NOMO-1 (cell line): Measurements from ENCODE around the gene RAB3GAP1.

Source experiments
- DNase-seq, 2 experiments: peaks; one replicate each; lab custom pipeline; 2025; ENCODE audit not compliant: unreplicated experiment in 2 of 2; lab: John Stamatoyannopoulos, UW

RAB3GAP1 gene

DNA sequence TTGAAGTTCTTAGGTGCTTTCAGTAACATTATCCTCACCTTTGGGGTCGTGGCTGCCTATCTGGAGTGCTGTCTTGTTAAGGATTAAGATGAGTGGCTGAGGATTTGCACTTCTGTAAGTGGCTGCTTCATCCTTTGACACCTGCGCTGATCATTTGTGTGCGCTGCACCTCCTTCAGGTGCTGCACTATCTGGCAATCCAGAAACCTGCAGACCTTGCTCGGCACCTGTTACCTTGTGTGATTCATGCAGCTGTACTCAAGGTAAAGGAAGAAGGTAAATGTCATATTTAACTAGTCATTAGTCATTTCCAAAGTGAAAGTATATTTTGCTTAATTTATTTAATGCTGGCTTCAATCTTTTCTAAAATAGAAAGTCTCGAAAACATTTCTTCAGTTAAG, 110.3 kb downstream of the RAB3GAP1 start:
- no peak for DNase-seq

DNA sequence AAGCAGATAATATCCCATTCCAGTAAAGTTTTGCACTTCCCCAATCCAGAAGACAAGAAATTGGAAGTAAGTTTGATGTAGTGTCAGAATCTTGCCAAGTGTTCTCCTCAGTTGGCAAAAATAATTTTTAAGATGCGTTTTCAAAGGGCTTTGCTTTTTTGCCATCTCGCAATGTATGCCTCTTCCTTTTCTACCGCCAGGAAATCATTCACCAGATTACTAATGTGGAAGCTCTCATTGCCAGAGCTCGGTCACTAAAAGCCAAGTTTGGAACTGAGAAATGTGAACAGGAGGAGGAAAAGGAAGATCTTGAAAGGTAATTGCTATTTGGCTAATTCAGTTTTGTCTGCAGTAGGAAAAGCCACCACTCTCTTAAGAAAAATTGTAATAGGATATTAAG, 110.7 kb downstream of the RAB3GAP1 start:
- DNase-seq = no peak

DNA sequence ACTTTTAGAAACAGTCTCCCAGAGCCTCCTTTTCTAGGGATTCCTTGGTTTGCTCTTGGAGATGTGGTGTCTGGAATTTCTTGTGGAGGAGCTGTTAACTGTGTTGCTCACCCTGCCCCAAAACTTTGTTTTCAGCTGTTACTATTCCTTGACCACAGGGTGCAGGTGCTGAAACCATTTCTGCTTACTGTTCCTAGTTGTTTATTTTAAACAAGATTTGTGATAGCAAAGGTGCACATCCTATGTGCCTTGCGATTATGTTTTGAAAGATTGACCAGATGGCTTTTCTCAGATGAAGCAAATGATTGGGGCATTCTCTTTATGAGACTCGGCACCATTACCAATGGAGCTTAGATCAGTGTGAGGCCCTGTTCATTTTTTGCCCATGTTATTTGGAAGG, 111.2 kb downstream of the RAB3GAP1 start:
- DNase-seq = no peak

GRCh38 chr2:135163901-135164300, 111.8 kb downstream of the RAB3GAP1 start:
- DNase-seq = no peak

GRCh38 chr2:135164431-135164830, 112.3 kb downstream of the RAB3GAP1 start:
- DNase-seq = no peak

DNA sequence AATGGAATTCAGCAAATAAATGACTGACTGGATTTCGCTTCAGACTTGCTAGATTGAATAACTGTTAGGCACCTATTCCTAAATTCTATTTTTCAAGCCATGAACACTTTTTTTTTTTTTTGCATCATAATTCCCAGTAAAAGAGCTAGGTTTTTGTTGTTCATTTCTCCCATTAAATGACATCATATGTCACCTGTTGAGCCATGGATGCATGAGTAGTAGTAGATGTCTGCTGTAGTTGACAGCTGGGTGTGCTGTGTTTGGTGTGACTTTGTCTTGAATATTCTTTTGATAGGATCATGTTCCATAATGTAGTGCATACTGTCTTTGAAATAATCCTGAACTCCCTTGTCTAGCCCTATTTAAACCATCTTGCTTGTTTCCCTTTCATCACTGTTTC, 115.2 kb downstream of the RAB3GAP1 start:
- no peak for DNase-seq

- no peak for DNase-seq
Measured at GRCh38 chr2:135168204-135168856, 116.2 kb downstream of the RAB3GAP1 start.

DNA sequence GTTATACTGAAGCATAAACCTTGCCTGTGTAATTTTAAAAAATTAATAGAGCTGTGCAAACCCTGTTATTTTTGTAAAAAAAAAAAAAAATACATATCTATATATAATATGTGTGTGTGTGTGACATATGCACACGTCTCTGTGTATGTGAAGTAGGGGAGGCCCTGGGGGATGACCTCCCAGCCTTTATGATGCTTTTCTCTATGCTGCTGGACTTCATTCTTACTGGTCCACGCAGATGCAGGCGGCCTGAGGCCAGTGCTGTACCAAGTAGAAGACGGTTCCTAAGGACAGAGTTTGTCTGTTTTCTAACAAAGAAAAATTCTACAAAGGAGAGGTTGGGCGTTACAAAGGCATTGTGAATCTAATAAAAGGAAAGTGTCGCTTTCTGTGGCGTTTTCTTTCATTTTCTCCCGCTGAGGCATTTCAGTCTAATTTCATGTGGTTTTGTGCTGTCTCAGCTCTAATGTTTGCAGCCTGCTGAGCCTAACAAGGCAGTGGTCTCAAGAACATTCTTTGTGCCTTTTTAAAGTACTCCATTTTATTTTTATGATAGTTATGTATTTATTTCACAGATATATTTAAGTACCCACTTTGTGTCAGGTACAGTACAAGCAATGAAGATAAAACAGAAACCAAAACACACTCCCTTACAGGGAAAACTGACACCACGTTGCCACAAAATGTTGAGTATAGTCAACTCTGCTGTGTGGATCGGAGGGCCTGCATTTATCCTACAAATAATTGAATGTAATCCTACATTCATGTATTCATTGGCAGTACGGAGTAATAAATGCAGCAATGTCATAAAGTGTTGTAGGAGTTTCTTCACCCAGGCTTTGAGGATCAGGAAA, 118.0 kb downstream of the RAB3GAP1 start:
- DNase-seq = no peak

DNA sequence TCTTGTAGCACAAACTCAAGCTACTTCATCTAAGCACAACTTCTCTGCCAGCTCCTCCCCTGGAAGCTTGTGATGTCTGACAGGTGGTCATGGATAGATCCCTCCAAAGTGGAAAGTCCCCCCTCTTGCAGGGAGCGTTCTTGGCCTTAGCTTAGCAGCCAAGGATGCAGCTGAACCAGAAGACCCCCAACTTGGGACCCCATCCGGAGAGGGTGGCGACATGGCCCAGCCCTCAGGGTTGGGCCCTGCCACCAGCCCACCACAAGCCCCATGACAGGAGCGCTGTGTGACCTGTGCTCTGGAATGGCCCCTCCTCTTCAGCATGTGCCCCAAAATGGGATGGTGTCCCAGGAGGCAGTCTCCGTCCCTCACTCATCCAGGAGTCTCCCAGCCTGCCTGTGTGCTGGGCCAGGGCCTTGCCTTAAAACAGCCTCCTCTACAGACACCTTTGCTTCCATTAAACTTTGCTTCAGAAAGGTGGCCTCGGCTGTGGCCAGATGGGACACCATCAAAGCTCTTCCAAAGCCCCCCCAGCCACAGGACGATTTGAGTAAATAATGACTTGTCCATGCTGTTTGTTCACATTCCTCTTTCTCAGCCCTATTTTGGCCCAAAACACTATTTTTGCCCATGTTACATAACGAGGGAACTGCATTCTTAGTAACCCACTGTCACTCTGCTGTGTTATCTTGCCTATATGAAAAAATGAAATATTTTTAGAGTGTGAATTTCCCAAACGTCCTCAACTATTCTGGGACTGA, 122.1 kb downstream of the RAB3GAP1 start:
- no peak for DNase-seq

DNA sequence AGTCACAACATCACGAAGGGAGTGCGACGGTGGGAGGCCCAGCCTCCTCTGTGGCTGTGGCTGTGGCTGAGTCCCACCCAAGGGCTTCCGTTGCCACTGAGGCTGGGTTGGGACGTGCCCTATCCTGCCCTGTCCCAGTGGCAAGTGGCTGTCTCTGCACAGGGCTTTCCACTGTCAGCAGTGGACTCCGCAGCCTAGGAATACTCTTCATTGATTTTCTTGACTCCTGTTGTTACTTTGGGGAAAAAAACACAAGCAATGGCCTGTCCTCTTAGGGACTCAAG, 122.7 kb downstream of the RAB3GAP1 start:
- DNase-seq = no peak

- no peak for DNase-seq
Measured at GRCh38 chr2:135175177-135175576, 123.1 kb downstream of the RAB3GAP1 start.

GRCh38 chr2:135179689-135180088, 127.6 kb downstream of the RAB3GAP1 start:
- no peak for DNase-seq

- DNase-seq = no peak
Measured at GRCh38 chr2:135182190-135182589, 130.1 kb downstream of the RAB3GAP1 start.

GRCh38 chr2:135182601-135183000, 130.5 kb downstream of the RAB3GAP1 start:
- DNase-seq = no peak

DNA sequence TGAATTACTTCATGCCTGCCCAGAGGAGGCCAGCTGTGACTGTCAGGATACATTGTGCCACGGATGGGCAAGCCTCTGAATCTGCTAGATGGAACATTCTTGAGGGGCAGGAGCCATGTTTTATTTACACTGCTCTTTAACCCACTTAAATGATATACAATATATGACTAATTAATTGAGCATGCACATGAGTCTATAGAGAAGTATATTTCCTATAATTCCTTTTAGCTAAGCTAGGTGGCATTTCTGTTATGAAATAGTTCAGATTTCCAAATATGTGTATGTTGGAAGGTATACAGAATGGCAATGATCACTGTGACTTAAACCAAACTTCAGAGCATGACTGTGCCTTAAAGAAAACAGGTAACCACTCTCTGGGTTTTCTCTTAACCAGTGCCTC, 131.7 kb downstream of the RAB3GAP1 start:
- no peak for DNase-seq

DNA sequence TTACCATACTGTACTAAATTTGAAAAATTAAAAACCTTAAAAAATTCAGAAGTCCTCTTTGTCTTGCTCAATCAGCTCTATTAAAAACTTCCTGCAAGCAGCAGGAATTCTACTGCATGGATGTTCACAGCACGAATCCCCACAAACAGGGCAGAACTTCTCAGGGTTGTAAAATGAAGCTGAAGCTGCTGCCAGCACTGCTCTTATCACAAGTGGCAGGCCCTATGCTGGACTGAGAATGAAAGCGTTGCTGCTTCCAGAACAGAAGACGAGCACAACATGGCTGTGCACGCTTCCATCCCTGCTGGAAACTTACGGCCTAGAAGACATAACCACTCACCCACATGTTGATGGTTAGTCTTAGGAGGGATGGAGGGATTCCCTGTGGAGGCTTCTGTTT, 134.0 kb downstream of the RAB3GAP1 start:
- DNase-seq = no peak

GRCh38 chr2:135187270-135187669, 135.2 kb downstream of the RAB3GAP1 start:
- DNase-seq = no peak

DNA sequence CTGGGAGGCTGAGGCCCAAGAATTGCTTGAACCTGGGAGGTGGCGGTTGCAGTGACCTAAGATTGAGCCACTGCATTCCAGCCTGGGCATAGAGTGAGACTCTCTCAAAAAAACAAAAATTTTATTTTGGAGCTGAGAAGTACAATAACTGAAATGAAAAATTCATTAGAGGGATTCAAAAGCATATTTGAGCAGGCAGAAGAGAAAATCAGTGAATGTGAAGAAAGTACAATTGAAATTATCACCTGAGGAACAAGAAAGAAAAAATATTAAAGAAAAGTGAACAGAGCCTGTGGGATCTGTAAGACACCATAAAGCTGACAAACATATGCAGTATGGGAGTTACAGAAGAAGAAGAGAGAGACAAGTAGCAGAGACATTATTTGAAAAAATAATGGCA, 137.1 kb downstream of the RAB3GAP1 start:
- no peak for DNase-seq

- no peak for DNase-seq
Measured at GRCh38 chr2:135190799-135191198, 138.7 kb downstream of the RAB3GAP1 start.

- DNase-seq = no peak
Measured at GRCh38 chr2:135198481-135198880, 146.4 kb downstream of the RAB3GAP1 start.

DNA sequence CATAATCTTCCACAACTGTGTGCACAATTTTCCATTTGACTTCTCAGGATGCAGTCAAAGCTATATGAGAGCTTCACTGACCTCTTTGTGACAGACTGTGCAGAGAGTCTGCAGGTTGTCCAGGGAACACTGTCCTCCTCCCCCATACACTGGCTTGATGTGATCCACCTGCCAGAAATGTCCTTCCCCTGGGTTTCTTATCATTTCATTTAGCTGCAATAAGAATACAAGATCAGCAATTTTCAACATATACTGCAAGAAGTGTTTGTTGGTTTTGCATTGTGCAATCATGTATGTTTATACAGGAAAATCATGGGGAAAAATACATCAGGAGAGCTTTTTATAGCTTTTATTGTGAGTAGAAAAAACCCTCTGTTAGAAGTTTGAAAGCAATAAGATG, 150.7 kb downstream of the RAB3GAP1 start:
- DNase-seq = no peak

- no peak for DNase-seq
Measured at GRCh38 chr2:135203944-135204343, 151.9 kb downstream of the RAB3GAP1 start.
